ENCODE measurements around the gene CCR3. TPM values are rescaled to one million over a fixed set of nuclear protein-coding genes. Genes with fewer than 3 reads are reported as not detected.

CCR3 gene
- total RNA-seq, 1 donor = not detected

DNA sequence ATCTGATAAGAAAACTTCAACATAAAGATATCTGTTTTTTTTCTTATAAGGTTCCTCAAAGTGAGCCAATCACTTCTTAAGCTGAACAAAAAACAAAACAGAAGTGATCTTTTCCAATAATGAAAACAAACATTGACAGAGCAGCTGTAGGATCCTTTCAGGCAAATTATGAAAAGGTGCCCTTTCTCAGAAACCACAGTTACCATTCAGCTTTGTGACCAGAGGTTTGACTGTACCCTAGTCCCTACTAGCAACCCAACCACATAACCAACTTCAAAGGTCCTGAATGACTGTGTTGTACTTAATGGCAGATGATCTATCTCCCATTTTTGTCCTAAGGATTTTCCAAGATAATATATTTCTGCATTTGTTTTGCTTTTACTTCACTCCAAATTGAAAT, 72.3 kb downstream of the CCR3 start:
- no peak for TF ChIP-seq CTCF (IDR thresholded peaks at IDR 0.05; ENCODE audit: insufficient read depth, low read length)
- no peak overlapping the region for H3K4me3 ChIP-seq (ENCODE audit: low read depth, low read length)
- DNase-seq (ENCODE audit: low read depth) = no peak

DNA sequence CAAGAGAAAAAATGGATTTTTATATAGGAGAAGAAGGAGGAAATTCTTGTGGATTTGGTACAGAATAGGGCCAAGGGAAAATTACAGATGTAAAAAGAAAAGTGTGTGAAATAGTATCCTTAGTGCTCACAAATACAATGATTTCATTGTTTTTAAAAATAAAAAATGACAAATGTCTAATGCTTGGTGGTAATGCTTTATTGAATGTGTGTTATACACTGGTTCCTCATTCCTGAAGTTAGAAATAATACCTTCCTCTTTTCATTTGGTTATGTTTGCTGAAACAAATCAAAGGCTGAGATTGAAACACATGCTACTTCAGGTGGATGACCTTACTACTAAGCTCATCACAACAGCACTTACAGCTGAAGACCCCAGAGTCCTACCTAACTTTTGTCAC, 73.9 kb downstream of the CCR3 start:
- no peak for DNase-seq (ENCODE audit: low read depth)
- TF ChIP-seq CTCF (IDR thresholded peaks at IDR 0.05; ENCODE audit: insufficient read depth, low read length) = no peak
- no peak overlapping the region for H3K4me3 ChIP-seq (ENCODE audit: low read depth, low read length)

Other genes with a start within 250 kb of the CCR3 start
- gene FYCO1, start 246.6 kb upstream of the CCR3 start, total RNA-seq (ENCODE audit: low replicate concordance) = 28.0 and 57.8 TPM in 2 replicates
- not detected in 2 replicates for gene XCR1, start 215.0 kb upstream of the CCR3 start, total RNA-seq (ENCODE audit: low replicate concordance)
- 0.08 and 0.90 TPM in 2 replicates for gene CCR1, start 34.1 kb upstream of the CCR3 start, total RNA-seq (ENCODE audit: low replicate concordance)
- gene CCR2, start 111.7 kb downstream of the CCR3 start, total RNA-seq (ENCODE audit: low replicate concordance) = under 0.01 TPM in 1 of 2 replicates, not detected in the other
- gene CCR5, start 128.5 kb downstream of the CCR3 start, total RNA-seq (ENCODE audit: low replicate concordance) = not detected in 2 replicates
- gene CCRL2, start 164.8 kb downstream of the CCR3 start, total RNA-seq (ENCODE audit: low replicate concordance) = 0.54 TPM in 1 of 2 replicates, not detected in the other
- gene LTF, start 222.4 kb downstream of the CCR3 start, total RNA-seq (ENCODE audit: low replicate concordance) = not detected in 2 replicates